H9 (cell line): ENCODE measurements around the gene TMEM272. TPM values are rescaled to one million over a fixed set of nuclear protein-coding genes. Genes with fewer than 3 reads are reported as not detected.

Source experiments
- DNase-seq: peaks from one replicate; pipeline ENCODE4 v3.0.0-alpha.2; 2017
- H2AFZ ChIP-seq: one replicate; pipeline ENCODE4 v1.6.1; 2013; ENCODE audit warnings: mild to moderate bottlenecking, low read length, control low read depth, moderate library complexity
- H2AK5ac ChIP-seq: 2 replicates; pipeline ENCODE4 v1.6.1; 2013; ENCODE audit warnings: low read length, control low read depth, mixed read lengths; ENCODE audit not compliant: insufficient read length
- H2BK120ac ChIP-seq: one replicate; pipeline ENCODE4 v1.6.1; 2013; ENCODE audit warnings: low read depth, mild to moderate bottlenecking, low read length, control low read depth, inconsistent platforms; ENCODE audit not compliant: poor library complexity, severe bottlenecking
- H2BK12ac ChIP-seq: 2 replicates; pipeline ENCODE4 v1.6.1; 2013; ENCODE audit warnings: low read length, control low read depth, mixed read lengths, low read depth; ENCODE audit not compliant: insufficient read length
- H2BK15ac ChIP-seq: 2 replicates; pipeline ENCODE4 v1.6.1; 2013; ENCODE audit warnings: low read depth, low read length, control low read depth
- H2BK20ac ChIP-seq: one replicate; pipeline ENCODE4 v1.6.1; 2013; ENCODE audit warnings: low read depth, mild to moderate bottlenecking, low read length, control low read depth, inconsistent platforms; ENCODE audit not compliant: poor library complexity, severe bottlenecking
- H2BK5ac ChIP-seq: 2 replicates; pipeline ENCODE4 v1.6.1; 2013; ENCODE audit warnings: low read length, control low read depth, mixed read lengths; ENCODE audit not compliant: insufficient read length
- H3K14ac ChIP-seq: 2 replicates; pipeline ENCODE4 v1.6.1; 2013; ENCODE audit warnings: low read length, control low read depth; ENCODE audit not compliant: insufficient read depth
- H3K18ac ChIP-seq: 2 replicates; pipeline ENCODE4 v1.6.1; 2013; ENCODE audit warnings: low read depth, mild to moderate bottlenecking, mixed read lengths, low read length, control low read depth; ENCODE audit not compliant: insufficient read length
- H3K23ac ChIP-seq: 2 replicates; pipeline ENCODE4 v1.6.1; 2013; ENCODE audit warnings: low read length, control low read depth, mixed read lengths, low read depth; ENCODE audit not compliant: insufficient read length
- H3K23me2 ChIP-seq: 2 replicates; pipeline ENCODE4 v1.6.1; 2013; ENCODE audit warnings: low read depth, mild to moderate bottlenecking, mixed read lengths, low read length, control low read depth; ENCODE audit not compliant: insufficient read length, poor library complexity, severe bottlenecking
- H3K27ac ChIP-seq: 2 replicates; pipeline ENCODE4 v1.5.1; 2013; ENCODE audit warnings: low read length, control low read depth, mixed read lengths, low read depth; ENCODE audit not compliant: insufficient read length
- H3K27me3 ChIP-seq: 2 replicates; pipeline ENCODE4 v1.6.1; 2013; ENCODE audit warnings: low read length, control low read depth, inconsistent platforms; ENCODE audit not compliant: insufficient read depth
- H3K4ac ChIP-seq: 2 replicates; pipeline ENCODE4 v1.6.1; 2013; ENCODE audit warnings: low read depth, mild to moderate bottlenecking, control low read depth, inconsistent platforms, low read length, moderate library complexity
- H3K4me1 ChIP-seq: 2 replicates; pipeline ENCODE4 v1.6.1; 2013; ENCODE audit warnings: low read length, control low read depth, inconsistent platforms; ENCODE audit not compliant: insufficient read depth
- H3K4me2 ChIP-seq: 2 replicates; pipeline ENCODE4 v1.6.1; 2013; ENCODE audit warnings: low read length, control low read depth, mixed read lengths; ENCODE audit not compliant: insufficient read length, insufficient read depth
- H3K56ac ChIP-seq: 2 replicates; pipeline ENCODE4 v1.6.1; 2013; ENCODE audit warnings: low read depth, mild to moderate bottlenecking, mixed read lengths, low read length, control low read depth; ENCODE audit not compliant: insufficient read length
- H3K79me1 ChIP-seq: 2 replicates; pipeline ENCODE4 v1.6.1; 2013; ENCODE audit warnings: low read depth, mild to moderate bottlenecking, moderate library complexity, low read length, control low read depth, inconsistent platforms; ENCODE audit not compliant: insufficient read depth, poor library complexity, severe bottlenecking
- H3K79me2 ChIP-seq: 2 replicates; pipeline ENCODE4 v1.6.1; 2013; ENCODE audit warnings: low read length, control low read depth, inconsistent platforms; ENCODE audit not compliant: insufficient read depth
- H3K9ac ChIP-seq: 2 replicates; pipeline ENCODE4 v1.6.1; 2013; ENCODE audit warnings: low read length, control low read depth, mixed read lengths; ENCODE audit not compliant: insufficient read length; ENCODE audit errors: extremely low read depth
- H3K9me3 ChIP-seq: one replicate; pipeline ENCODE4 v1.6.1; 2013; ENCODE audit warnings: low read depth, low read length, inconsistent platforms; ENCODE audit not compliant: control insufficient read depth
- H3T11ph ChIP-seq: one replicate; pipeline ENCODE4 v1.6.1; 2013; ENCODE audit warnings: mild to moderate bottlenecking, low read length, control low read depth, inconsistent platforms
- H4K20me1 ChIP-seq: one replicate; pipeline ENCODE4 v1.6.1; 2013; ENCODE audit not compliant: control insufficient read depth, insufficient read length, insufficient read depth
- H4K5ac ChIP-seq: 2 replicates; pipeline ENCODE4 v1.6.1; 2013; ENCODE audit warnings: low read depth, mild to moderate bottlenecking, mixed read lengths, low read length, control low read depth; ENCODE audit not compliant: insufficient read length
- H4K8ac ChIP-seq: replicated peaks from 2 replicates; pipeline ENCODE4 v1.6.1; 2013; ENCODE audit warnings: low read length, control low read depth, mixed read lengths, low read depth; ENCODE audit not compliant: insufficient read length
- H4K91ac ChIP-seq: 2 replicates; pipeline ENCODE4 v1.6.1; 2013; ENCODE audit warnings: low read depth, mild to moderate bottlenecking, moderate library complexity, mixed read lengths, low read length, control low read depth; ENCODE audit not compliant: insufficient read length
- H3K27ac Mint-ChIP-seq, 3 experiments: 2 replicates in 2 of 3; 3 replicates in 1 of 3; pipeline ENCODE4 v1.8.0; 2020 to 2021; ENCODE audit warnings: mixed read lengths in 3 of 3, mild to moderate bottlenecking in 1 of 3, moderate library complexity in 1 of 3
- H3K27me3 Mint-ChIP-seq: 2 replicates; pipeline ENCODE4 v1.8.0; 2021; ENCODE audit warnings: low read depth, mild to moderate bottlenecking, moderate library complexity, mixed read lengths
- H3K36me3 Mint-ChIP-seq, 3 experiments: 2 replicates in 2 of 3; 3 replicates in 1 of 3; pipeline ENCODE4 v1.8.0; 2020 to 2021; ENCODE audit warnings: low read depth in 3 of 3, mixed read lengths in 3 of 3; ENCODE audit not compliant: insufficient read depth in 1 of 3
- H3K4me1 Mint-ChIP-seq, 2 experiments: 2 replicates each; pipeline ENCODE4 v1.8.0; 2020; ENCODE audit warnings: mixed read lengths in 2 of 2
- H3K4me3 Mint-ChIP-seq, 2 experiments: 2 replicates in 1 of 2; 3 replicates in 1 of 2; pipeline ENCODE4 v1.8.0; 2020 to 2021; ENCODE audit warnings: mild to moderate bottlenecking in 2 of 2, mixed read lengths in 2 of 2, moderate library complexity in 1 of 2
- H3K9me3 Mint-ChIP-seq, 2 experiments: 2 replicates in 1 of 2; 3 replicates in 1 of 2; pipeline ENCODE4 v1.8.0; 2020; ENCODE audit warnings: mild to moderate bottlenecking in 2 of 2, mixed read lengths in 2 of 2, moderate library complexity in 1 of 2
- CTCF ChIP-seq: fragments of 200-600 bp; sonication (generic); conservative IDR thresholded peaks from 3 replicates; pipeline ENCODE4 v1.8.0; 2021; ENCODE audit warnings: antibody characterized with exemption, mild to moderate bottlenecking
- WGBS: extraction: QIAGEN DNeasy Blood & Tissue Kit; methylation state at CpG from one replicate; pipeline ENCODE4 v1.1.7; 2013; ENCODE audit warnings: missing lambda C conversion rate, low lambda C conversion rate, mixed read lengths; ENCODE audit not compliant: insufficient read length; ENCODE audit errors: extremely low coverage; 5-methylcytosine and 5-hydroxymethylcytosine counted together
- total RNA-seq: library from RNA; stranded (reverse); gene quantifications from 2 replicates; pipeline ENCODE4 v1.2.1, GENCODE V29; 2021

TMEM272 gene
- total RNA-seq, 1 experiment from 2014 or later, result not detected

GRCh38 chr13:51885651-51886050 lies 40.7 kb upstream of the TMEM272 start:
- no CpG with 5 or more reads among the region's 2 CpGs for WGBS
- H3K4ac ChIP-seq, result no peak overlapping the region
- H3K27me3 Mint-ChIP-seq, result peaks cover 2% of the 10 kb centered on the region

More at GRCh38 chr13:51885651-51886050, 40.7 kb upstream of the TMEM272 start:
- Mint-ChIP-seq H3K9me3 (peaks cover 2 to 4% of the 10 kb centered on the region in 2 experiments; a peak in 2 of 5 replicates), H3K27ac (no peak overlapping the region), H3K4me3 (no peak overlapping the region), H3K36me3 (peaks cover 0 to 3% (median 0%) of the 10 kb centered on the region in 3 experiments; a peak in 1 of 7 replicates), H3K4me1 (peaks cover 4 to 6% of the 10 kb centered on the region in 2 experiments; a peak in 2 of 4 replicates)
- H2BK15ac ChIP-seq, result no peak overlapping the region
- no peak for DNase-seq
- no peaks in the 10 kb centered on the region for H4K20me1 ChIP-seq
- no peak overlapping the region for H4K91ac ChIP-seq
- no peak overlapping the region for H3K14ac ChIP-seq
- H3K4me1 ChIP-seq, result no peaks in the 10 kb centered on the region
- TF ChIP-seq CTCF, result no peak
- no peak overlapping the region for H3K56ac ChIP-seq
- no peak overlapping the region for H3K18ac ChIP-seq
- no peak overlapping the region for H4K8ac ChIP-seq
- no peak overlapping the region for H2BK12ac ChIP-seq
- no peak overlapping the region for H3K9ac ChIP-seq
- no peak overlapping the region for H2AFZ ChIP-seq
- no peaks in the 10 kb centered on the region for H3K79me1 ChIP-seq
- H3K27ac ChIP-seq, result no peak overlapping the region
- H3K23ac ChIP-seq, result no peak overlapping the region
- no peaks in the 10 kb centered on the region for H3K27me3 ChIP-seq
- H4K5ac ChIP-seq, result no peak overlapping the region
- no peaks in the 10 kb centered on the region for H3K79me2 ChIP-seq
- no peaks in the 10 kb centered on the region for H3K9me3 ChIP-seq
- no peak overlapping the region for H2BK120ac ChIP-seq
- no peak overlapping the region for H2BK5ac ChIP-seq
- H3K4me2 ChIP-seq, result no peak overlapping the region
- H3T11ph ChIP-seq, result no peak overlapping the region
- no peak overlapping the region for H2BK20ac ChIP-seq
- H3K23me2 ChIP-seq, result no peaks in the 10 kb centered on the region
- H2AK5ac ChIP-seq, result no peak overlapping the region
